ENCODE data around the gene MACROD2.

Gene MACROD2

GRCh38 chr20:15917283-15917682 is 1922.0 kb downstream of the MACROD2 start:
- no peak for DNase-seq

GRCh38 chr20:15918631-15919030 is 1923.3 kb downstream of the MACROD2 start:
- DNase-seq, result no peak

- no peak for DNase-seq
Measured at GRCh38 chr20:15919118-15919517, 1923.8 kb downstream of the MACROD2 start.

- DNase-seq, result no peak
Measured at GRCh38 chr20:15921930-15922329, 1926.6 kb downstream of the MACROD2 start.

- no peak for DNase-seq
Measured at GRCh38 chr20:15922556-15922955, 1927.2 kb downstream of the MACROD2 start.

- no peak for DNase-seq
Measured at GRCh38 chr20:15923030-15923776, 1927.9 kb downstream of the MACROD2 start.

GRCh38 chr20:15924556-15924955 is 1929.2 kb downstream of the MACROD2 start:
- DNase-seq, result no peak

- no peak for DNase-seq
Measured at GRCh38 chr20:15925376-15925775, 1930.1 kb downstream of the MACROD2 start.

- no peak for DNase-seq
Measured at GRCh38 chr20:15927893-15928650, 1932.8 kb downstream of the MACROD2 start.

- no peak for DNase-seq
Measured at GRCh38 chr20:15928946-15929345, 1933.6 kb downstream of the MACROD2 start.

GRCh38 chr20:15930311-15931305 is 1935.3 kb downstream of the MACROD2 start:
- peak; percentile 31 for DNase-seq

GRCh38 chr20:15931897-15932296 is 1936.6 kb downstream of the MACROD2 start:
- no peak for DNase-seq

GRCh38 chr20:15937179-15937578 is 1941.9 kb downstream of the MACROD2 start:
- no peak for DNase-seq

- DNase-seq, result no peak
Measured at GRCh38 chr20:15938847-15939246, 1943.5 kb downstream of the MACROD2 start.

- no peak for DNase-seq
Measured at GRCh38 chr20:15940127-15940526, 1944.8 kb downstream of the MACROD2 start.

- DNase-seq, result no peak
Measured at GRCh38 chr20:15942130-15942529, 1946.8 kb downstream of the MACROD2 start.

GRCh38 chr20:15945289-15945688 is 1950.0 kb downstream of the MACROD2 start:
- DNase-seq, result no peak

- DNase-seq, result no peak
Measured at GRCh38 chr20:15949391-15949790, 1954.1 kb downstream of the MACROD2 start.

GRCh38 chr20:15951658-15952057 is 1956.3 kb downstream of the MACROD2 start:
- no peak for DNase-seq

GRCh38 chr20:15958142-15958541 is 1962.8 kb downstream of the MACROD2 start:
- no peak for DNase-seq

GRCh38 chr20:15965165-15965564 is 1969.8 kb downstream of the MACROD2 start:
- no peak for DNase-seq

- DNase-seq, result no peak
Measured at GRCh38 chr20:15967334-15967733, 1972.0 kb downstream of the MACROD2 start.
